Loucy (cell line): ENCODE results near the gene KLHL21.

Source experiments
- EZH2phosphoT487 ChIP-seq: fragments of 200-600 bp; IDR thresholded peaks from 2 replicates; pipeline ENCODE4 v1.6.1; 2018; ENCODE audit warnings: antibody characterized with exemption, mild to moderate bottlenecking, moderate library complexity, borderline replicate concordance
- TF ChIP-seq, protein P1 (sequence below): fragments of 200-600 bp; sonication (generic); conservative IDR thresholded peaks from 2 replicates; pipeline ENCODE4 v1.5.1; 2014; ENCODE audit warnings: mild to moderate bottlenecking, antibody characterized with exemption, low read length

DNA sequence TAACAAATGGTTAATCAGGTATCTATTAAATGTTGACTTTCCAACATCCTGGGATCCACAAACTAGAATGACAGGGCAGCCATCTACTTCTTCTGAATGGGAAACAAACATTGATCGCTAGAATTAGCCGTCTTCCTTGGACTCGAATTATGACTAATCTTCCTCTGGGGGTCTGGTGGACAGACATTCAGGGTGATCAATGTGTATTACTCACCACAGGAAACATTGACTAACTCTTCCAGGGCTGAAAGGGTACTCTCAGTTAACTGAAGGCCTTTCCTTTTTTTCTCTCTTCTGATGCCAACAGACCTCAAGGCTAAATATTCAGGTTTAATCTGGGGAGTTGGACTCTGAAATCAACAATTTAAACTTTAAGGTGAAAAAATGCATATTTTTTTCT is 57.8 kb downstream of the KLHL21 start:
- TF ChIP-seq, protein P1, sequence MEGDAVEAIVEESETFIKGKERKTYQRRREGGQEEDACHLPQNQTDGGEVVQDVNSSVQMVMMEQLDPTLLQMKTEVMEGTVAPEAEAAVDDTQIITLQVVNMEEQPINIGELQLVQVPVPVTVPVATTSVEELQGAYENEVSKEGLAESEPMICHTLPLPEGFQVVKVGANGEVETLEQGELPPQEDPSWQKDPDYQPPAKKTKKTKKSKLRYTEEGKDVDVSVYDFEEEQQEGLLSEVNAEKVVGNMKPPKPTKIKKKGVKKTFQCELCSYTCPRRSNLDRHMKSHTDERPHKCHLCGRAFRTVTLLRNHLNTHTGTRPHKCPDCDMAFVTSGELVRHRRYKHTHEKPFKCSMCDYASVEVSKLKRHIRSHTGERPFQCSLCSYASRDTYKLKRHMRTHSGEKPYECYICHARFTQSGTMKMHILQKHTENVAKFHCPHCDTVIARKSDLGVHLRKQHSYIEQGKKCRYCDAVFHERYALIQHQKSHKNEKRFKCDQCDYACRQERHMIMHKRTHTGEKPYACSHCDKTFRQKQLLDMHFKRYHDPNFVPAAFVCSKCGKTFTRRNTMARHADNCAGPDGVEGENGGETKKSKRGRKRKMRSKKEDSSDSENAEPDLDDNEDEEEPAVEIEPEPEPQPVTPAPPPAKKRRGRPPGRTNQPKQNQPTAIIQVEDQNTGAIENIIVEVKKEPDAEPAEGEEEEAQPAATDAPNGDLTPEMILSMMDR = no peak
- TF ChIP-seq EZH2phosphoT487 = no peak
